DOHH2 (cell line): ENCODE data around the gene CA5A.

Experiments used
- CTCF ChIP-seq: fragments of 200-600 bp; sonication (generic); IDR thresholded peaks from one replicate; pipeline ENCODE4 v1.5.1; 2014; ENCODE audit warnings: antibody characterized with exemption, mild to moderate bottlenecking, low read depth, low read length; ENCODE audit not compliant: poor library complexity, severe bottlenecking
- EZH2phosphoT487 ChIP-seq: fragments of 200-600 bp; sonication (generic); IDR thresholded peaks from 2 replicates; pipeline ENCODE4 v1.6.1; 2017; ENCODE audit warnings: borderline replicate concordance, mild to moderate bottlenecking, antibody characterized with exemption, low read length, moderate library complexity, mixed read lengths

- TF ChIP-seq CTCF = no peak
- no peak for TF ChIP-seq EZH2phosphoT487
These were observed 90.3 kb downstream of the CA5A start for GRCh38 chr16:87845807-87846619.
